Natural killer cell (primary cell): ENCODE measurements around the gene SSC5D. TPM values are rescaled to one million over a fixed set of nuclear protein-coding genes. Genes with fewer than 3 reads are reported as not detected.

Experiments
- ATAC-seq, 3 donors: fragments of 150-1000 bp in 2 of 3; fragments of 200-7000 bp in 1 of 3; cut with Tn5 transposase; 1 replicate in 1 of 3; 2 replicates in 2 of 3; pipeline ENCODE4 v1.10.0; 2021; ENCODE audit warnings: mild to moderate bottlenecking in 2 of 3, moderate library complexity in 2 of 3
- DNase-seq, 2 donors: peaks; one replicate each; pipeline versions ENCODE4 v3.0.0 to v3.0.0-alpha.2; 2013 to 2021; ENCODE audit warnings: mixed read lengths in 1 of 2
- H3K27ac ChIP-seq: one replicate; pipeline ENCODE4 v1.5.1; 2013; ENCODE audit warnings: mild to moderate bottlenecking, low read length
- H3K27me3 ChIP-seq: one replicate; pipeline ENCODE4 v1.6.1; 2013; ENCODE audit warnings: low read length; ENCODE audit not compliant: control insufficient read depth, insufficient read depth
- H3K36me3 ChIP-seq: one replicate; pipeline ENCODE4 v1.6.1; 2013; ENCODE audit warnings: low read length; ENCODE audit not compliant: control insufficient read depth, insufficient read depth
- H3K4me1 ChIP-seq: one replicate; pipeline ENCODE4 v1.6.1; 2013; ENCODE audit warnings: low read length; ENCODE audit not compliant: control insufficient read depth, insufficient read depth
- H3K4me3 ChIP-seq: one replicate; pipeline ENCODE4 v1.5.1; 2013; ENCODE audit warnings: low read length
- H3K9me3 ChIP-seq: one replicate; pipeline ENCODE4 v1.6.1; 2013; ENCODE audit warnings: low read length; ENCODE audit not compliant: control insufficient read depth, insufficient read depth
- H3K27ac Mint-ChIP-seq, 2 donors: one replicate each; pipeline ENCODE4 v1.8.0; 2022; ENCODE audit warnings: mild to moderate bottlenecking in 2 of 2, mixed read lengths in 2 of 2, moderate library complexity in 1 of 2
- H3K27me3 Mint-ChIP-seq, 2 donors: one replicate each; pipeline ENCODE4 v1.8.0; 2022; ENCODE audit warnings: low read depth in 2 of 2, mixed read lengths in 2 of 2
- H3K36me3 Mint-ChIP-seq: one replicate; pipeline ENCODE4 v1.8.0; 2022; ENCODE audit warnings: mixed read lengths
- H3K4me1 Mint-ChIP-seq, 2 donors: one replicate each; pipeline ENCODE4 v1.8.0; 2022; ENCODE audit warnings: mixed read lengths in 2 of 2
- H3K4me3 Mint-ChIP-seq: one replicate; pipeline ENCODE4 v1.8.0; 2022; ENCODE audit warnings: mild to moderate bottlenecking, moderate library complexity, mixed read lengths
- H3K9me3 Mint-ChIP-seq, 2 donors: one replicate each; pipeline ENCODE4 v1.8.0; 2022; ENCODE audit warnings: mixed read lengths in 2 of 2
- CTCF ChIP-seq: fragments of 200-600 bp; IDR thresholded peaks from one replicate; pipeline ENCODE4 v1.8.0; 2022; ENCODE audit warnings: antibody characterized with exemption
- WGBS: methylation state at CpG from one replicate; pipeline ENCODE4 v1.1.7; 2013; ENCODE audit warnings: missing lambda C conversion rate; ENCODE audit not compliant: insufficient coverage; 5-methylcytosine and 5-hydroxymethylcytosine counted together
- intact Hi-C: fragments of 100-400 bp; cut with micrococcal nuclease; formaldehyde crosslinking; loops from one replicate; pipeline ENCODE4 v1.14.2; 2022
- total RNA-seq, 4 donors: library from RNA; stranded (reverse); fragments of 120-200 nt in 1 of 4; gene quantifications; one replicate each; pipeline versions ENCODE4 v1.2.3 to v1.2.4, GENCODE V29; 2013 to 2022

SSC5D gene
- total RNA-seq, 3 donors from 2014 or later (not counting 1 experiment from before 2014, with no cell fraction given) = 0.11 to 0.68 (median 0.58) TPM

- WGBS = 29% methylated on average over 18 of the region's 18 CpGs
- peaks cover 5% of the 10 kb centered on the region for H3K36me3 ChIP-seq
- H3K4me3 ChIP-seq = peak overlapping the region; percentile 54
- Mint-ChIP-seq H3K36me3 (no peaks in the 10 kb centered on the region), H3K4me3 (peak overlapping the region; percentile 77), H3K9me3 (no peaks in the 10 kb centered on the region), H3K27me3 (peaks cover 0 to 2% of the 10 kb centered on the region in 2 donors), H3K4me1 (peaks cover 0 to 7% of the 10 kb centered on the region in 2 donors), H3K27ac (peak overlapping the region; percentile 54 to 85)
- H3K27me3 ChIP-seq = no peaks in the 10 kb centered on the region
- H3K4me1 ChIP-seq = peaks cover 23% of the 10 kb centered on the region
- TF ChIP-seq CTCF = no peak
- DNase-seq (peak in 1 of 2 donors; percentile 44), ATAC-seq (peak in 2 of 3 donors; percentile 14 to 22)
- peak overlapping the region; percentile 42 for H3K27ac ChIP-seq
- no peaks in the 10 kb centered on the region for H3K9me3 ChIP-seq
- intact Hi-C loops = no loop called here
Observed at GRCh38 chr19:55485439-55486011, 2.7 kb upstream of the SSC5D start.

- TF ChIP-seq CTCF = no peak
- H3K27ac Mint-ChIP-seq = peak overlapping the region; percentile 47 to 85
- intact Hi-C loops = no loop called here
- H3K4me3 ChIP-seq = no peak overlapping the region
- H3K9me3 ChIP-seq = no peaks in the 10 kb centered on the region
- DNase-seq (peak in 1 of 2 donors; percentile 15), ATAC-seq (no peak)
- no peaks in the 10 kb centered on the region for H3K36me3 Mint-ChIP-seq
- H3K27ac ChIP-seq = no peak overlapping the region
- 89% methylated on average over 53 of the region's 53 CpGs for WGBS
- peak overlapping the region; percentile 76 for H3K4me3 Mint-ChIP-seq
- peaks cover 0 to 7% of the 10 kb centered on the region in 2 donors for H3K4me1 Mint-ChIP-seq
- peaks cover 0 to 2% of the 10 kb centered on the region in 2 donors for H3K27me3 Mint-ChIP-seq
- H3K9me3 Mint-ChIP-seq = no peaks in the 10 kb centered on the region
- peaks cover 5% of the 10 kb centered on the region for H3K36me3 ChIP-seq
- H3K27me3 ChIP-seq = no peaks in the 10 kb centered on the region
- peaks cover 23% of the 10 kb centered on the region for H3K4me1 ChIP-seq
Observed at GRCh38 chr19:55486043-55486970, 1.9 kb upstream of the SSC5D start.

DNA sequence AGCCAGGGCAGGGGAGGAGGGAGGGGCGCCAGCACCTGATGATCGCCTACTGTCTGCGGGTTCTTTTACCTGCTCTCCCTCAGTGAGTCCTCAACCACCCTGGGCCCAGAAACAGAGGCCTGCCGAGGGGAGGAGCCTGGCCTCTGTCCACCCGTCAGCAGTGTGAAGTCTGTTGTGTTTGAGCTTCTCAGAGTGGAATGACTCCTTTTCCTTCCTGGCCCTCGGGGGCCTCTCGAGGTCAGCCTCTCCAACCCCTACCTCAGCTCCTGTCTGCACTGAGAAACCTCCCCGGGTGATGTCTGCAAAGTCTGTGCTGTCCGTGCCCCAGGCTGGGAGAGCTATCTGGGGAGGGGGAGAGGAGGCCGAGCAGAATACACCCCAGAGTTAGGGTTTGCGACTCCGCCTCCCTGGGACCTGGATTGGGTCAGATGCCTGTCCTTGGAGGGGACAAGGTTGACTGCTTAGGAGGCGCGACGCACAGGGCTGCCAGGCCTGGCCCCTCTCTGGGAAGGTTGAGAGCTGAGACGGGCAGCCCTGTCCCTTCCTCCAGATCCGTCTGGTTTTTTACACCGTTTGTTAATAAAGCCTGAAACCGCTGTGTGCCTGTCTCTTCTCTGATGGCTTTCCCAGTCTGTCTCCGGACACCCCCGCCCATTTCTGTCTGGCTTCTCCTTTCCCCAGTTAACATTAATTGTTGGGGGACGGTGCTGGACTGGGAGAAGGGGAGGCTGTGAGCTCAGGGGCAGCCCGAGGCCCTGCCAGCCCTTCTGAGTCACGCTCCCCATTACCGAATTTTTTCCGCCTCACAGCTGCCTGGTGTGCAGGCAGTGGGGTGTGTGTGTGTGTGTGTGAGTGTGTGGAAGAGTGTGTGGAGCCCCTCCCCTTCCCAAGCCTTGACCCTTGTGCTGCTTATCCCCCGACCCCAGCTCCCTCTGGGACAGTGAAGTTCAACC, 989 bp upstream of the SSC5D start:
- H3K27me3 ChIP-seq = no peaks in the 10 kb centered on the region
- H3K36me3 ChIP-seq = peaks cover 5% of the 10 kb centered on the region
- no peaks in the 10 kb centered on the region for H3K9me3 ChIP-seq
- Mint-ChIP-seq H3K27ac (peak overlapping the region in 1 of 2 donors; percentile 62), H3K9me3 (no peaks in the 10 kb centered on the region), H3K4me3 (peak overlapping the region; percentile 40), H3K36me3 (no peaks in the 10 kb centered on the region), H3K27me3 (peaks cover 0 to 8% of the 10 kb centered on the region in 2 donors), H3K4me1 (peaks cover 0 to 7% of the 10 kb centered on the region in 2 donors)
- H3K4me3 ChIP-seq = no peak overlapping the region
- peak in 1 of 3 donors; percentile 4 for ATAC-seq
- H3K27ac ChIP-seq = no peak overlapping the region
- DNase-seq = peak in 1 of 2 donors; percentile 43
- TF ChIP-seq CTCF = no peak
- H3K4me1 ChIP-seq = peaks cover 23% of the 10 kb centered on the region
- intact Hi-C loops = no loop called here
- 75% methylated on average over 24 of the region's 27 CpGs for WGBS
